DOHH2 (cell line): ENCODE results near the gene LRP1-AS.

ENCODE experiments used
- EZH2phosphoT487 ChIP-seq: fragments of 200-600 bp; sonication (generic); IDR thresholded peaks from 2 replicates; pipeline ENCODE4 v1.6.1; 2017; ENCODE audit warnings: borderline replicate concordance, mild to moderate bottlenecking, antibody characterized with exemption, low read length, moderate library complexity, mixed read lengths
- TF ChIP-seq, protein P1 (sequence below): fragments of 200-600 bp; sonication (generic); IDR thresholded peaks from one replicate; pipeline ENCODE4 v1.5.1; 2014; ENCODE audit warnings: antibody characterized with exemption, mild to moderate bottlenecking, low read depth, low read length; ENCODE audit not compliant: poor library complexity, severe bottlenecking

DNA sequence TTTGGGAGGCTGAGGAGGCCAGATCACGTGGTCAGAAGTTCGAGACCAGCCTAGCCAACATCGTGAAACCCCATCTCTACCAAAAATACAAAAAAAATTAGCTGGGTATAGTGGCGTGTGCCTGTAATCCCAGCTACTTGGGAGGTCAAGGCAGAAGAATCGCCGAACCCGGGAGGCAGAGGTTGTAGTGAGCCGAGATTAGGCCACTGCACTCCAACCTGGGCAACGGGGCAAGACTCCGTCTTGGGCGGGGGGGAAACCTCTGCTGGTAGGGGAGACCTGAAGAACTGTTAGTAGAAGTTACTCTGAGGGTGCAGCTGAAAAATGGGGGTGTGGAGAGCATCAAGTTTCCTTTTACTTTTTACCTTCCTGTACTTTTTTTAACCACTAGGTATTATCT is 21.4 kb downstream of the LRP1-AS start:
- TF ChIP-seq, protein P1, sequence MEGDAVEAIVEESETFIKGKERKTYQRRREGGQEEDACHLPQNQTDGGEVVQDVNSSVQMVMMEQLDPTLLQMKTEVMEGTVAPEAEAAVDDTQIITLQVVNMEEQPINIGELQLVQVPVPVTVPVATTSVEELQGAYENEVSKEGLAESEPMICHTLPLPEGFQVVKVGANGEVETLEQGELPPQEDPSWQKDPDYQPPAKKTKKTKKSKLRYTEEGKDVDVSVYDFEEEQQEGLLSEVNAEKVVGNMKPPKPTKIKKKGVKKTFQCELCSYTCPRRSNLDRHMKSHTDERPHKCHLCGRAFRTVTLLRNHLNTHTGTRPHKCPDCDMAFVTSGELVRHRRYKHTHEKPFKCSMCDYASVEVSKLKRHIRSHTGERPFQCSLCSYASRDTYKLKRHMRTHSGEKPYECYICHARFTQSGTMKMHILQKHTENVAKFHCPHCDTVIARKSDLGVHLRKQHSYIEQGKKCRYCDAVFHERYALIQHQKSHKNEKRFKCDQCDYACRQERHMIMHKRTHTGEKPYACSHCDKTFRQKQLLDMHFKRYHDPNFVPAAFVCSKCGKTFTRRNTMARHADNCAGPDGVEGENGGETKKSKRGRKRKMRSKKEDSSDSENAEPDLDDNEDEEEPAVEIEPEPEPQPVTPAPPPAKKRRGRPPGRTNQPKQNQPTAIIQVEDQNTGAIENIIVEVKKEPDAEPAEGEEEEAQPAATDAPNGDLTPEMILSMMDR: no peak
- TF ChIP-seq EZH2phosphoT487: no peak
